Measurements from ENCODE around the gene BRCA1. TPM values are rescaled to one million over a fixed set of nuclear protein-coding genes. Genes with fewer than 3 reads are reported as not detected.

BRCA1 gene
- polyA plus RNA-seq, 3 donors, result 1.0 to 3.6 (median 1.2) TPM

DNA sequence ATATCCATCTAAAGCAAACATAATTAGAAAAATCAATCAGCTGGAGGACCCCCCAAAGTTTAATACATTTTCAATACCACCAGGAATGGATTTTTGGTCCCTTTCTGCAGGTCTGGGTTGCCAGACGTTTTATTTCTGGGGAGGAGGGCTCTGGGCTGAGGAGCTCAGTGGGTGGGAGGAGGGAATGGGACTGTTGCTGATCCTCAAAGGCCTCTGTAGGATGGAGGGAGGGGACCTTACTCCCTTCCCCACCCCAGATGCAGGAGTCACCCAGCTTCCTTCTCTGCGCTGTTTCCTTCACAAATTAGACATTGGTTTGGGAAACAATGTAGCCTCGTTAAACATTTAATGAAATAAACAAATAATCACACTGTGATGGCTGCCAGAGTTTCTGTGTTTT lies 93.5 kb downstream of the BRCA1 start:
- H3K27ac ChIP-seq (ENCODE audit: low read depth, low read length), result no peak overlapping the region
- 81 to 88% (median 83%) methylated on average over 3 of the region's 3 CpGs for WGBS, 3 donors

DNA sequence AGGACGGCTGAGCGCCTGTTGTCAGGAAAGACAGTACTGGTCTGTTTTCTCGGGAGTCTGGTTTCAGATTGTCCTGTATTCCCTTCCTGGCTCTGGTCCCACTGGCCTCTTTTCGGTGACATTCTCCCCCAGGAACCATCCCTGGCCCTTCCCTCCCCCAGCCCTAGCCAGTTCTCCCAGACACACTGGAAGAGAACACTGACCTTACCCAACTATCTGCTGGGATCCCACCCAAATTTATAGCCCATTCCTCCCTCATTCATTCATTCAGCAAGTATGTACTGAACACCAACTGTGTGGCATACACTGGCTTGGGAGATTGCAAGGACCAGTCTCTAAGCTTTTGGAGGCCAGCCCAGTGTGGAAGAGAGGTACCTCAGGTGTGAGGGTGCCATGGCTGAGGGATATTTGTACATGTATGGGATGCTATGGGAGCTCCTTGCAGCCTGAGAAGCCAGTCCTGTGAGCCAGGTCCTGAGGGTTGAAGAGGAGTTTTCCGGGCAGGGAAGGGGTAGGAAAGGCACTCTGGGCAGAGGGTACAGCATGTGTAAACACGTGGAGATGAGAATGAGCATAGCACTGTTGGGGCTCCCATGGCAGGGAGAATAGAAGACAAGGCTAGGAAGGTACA lies 94.9 kb downstream of the BRCA1 start:
- 57 to 76% (median 75%) methylated on average over 6 of the region's 6 CpGs for WGBS, 3 donors
- no peak overlapping the region for H3K27ac ChIP-seq (ENCODE audit: low read depth, low read length)

DNA sequence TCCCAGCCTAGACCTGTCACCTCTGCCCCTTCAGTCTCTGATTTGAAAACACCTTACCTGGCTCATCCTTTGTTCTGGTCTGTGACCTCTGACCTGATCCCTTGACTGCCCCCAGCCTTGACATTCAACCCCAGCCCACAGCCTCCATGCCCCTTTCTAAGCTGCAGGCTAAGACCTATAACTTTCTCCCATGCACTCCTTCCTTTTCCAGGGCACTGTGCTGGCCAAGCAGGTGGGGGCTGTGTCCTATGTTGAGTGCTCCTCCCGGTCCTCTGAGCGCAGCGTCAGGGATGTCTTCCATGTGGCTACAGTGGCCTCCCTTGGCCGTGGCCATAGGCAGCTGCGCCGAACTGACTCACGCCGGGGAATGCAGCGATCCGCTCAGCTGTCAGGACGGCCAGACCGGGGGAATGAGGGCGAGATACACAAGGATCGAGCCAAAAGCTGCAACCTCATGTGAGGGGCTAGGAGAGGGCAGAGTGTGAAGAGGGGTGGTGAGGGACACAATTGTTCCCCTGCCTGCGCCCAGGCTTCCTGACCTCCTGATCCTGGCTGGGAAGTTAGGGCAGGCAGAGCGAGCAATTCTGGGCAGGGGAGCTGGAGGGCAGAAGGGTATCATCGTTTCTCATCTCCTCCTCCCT lies 96.8 kb downstream of the BRCA1 start:
- H3K27ac ChIP-seq (ENCODE audit: low read depth, low read length), result no peak overlapping the region
- 78 to 89% (median 83%) methylated on average over 17 of the region's 17 CpGs for WGBS, 3 donors

DNA sequence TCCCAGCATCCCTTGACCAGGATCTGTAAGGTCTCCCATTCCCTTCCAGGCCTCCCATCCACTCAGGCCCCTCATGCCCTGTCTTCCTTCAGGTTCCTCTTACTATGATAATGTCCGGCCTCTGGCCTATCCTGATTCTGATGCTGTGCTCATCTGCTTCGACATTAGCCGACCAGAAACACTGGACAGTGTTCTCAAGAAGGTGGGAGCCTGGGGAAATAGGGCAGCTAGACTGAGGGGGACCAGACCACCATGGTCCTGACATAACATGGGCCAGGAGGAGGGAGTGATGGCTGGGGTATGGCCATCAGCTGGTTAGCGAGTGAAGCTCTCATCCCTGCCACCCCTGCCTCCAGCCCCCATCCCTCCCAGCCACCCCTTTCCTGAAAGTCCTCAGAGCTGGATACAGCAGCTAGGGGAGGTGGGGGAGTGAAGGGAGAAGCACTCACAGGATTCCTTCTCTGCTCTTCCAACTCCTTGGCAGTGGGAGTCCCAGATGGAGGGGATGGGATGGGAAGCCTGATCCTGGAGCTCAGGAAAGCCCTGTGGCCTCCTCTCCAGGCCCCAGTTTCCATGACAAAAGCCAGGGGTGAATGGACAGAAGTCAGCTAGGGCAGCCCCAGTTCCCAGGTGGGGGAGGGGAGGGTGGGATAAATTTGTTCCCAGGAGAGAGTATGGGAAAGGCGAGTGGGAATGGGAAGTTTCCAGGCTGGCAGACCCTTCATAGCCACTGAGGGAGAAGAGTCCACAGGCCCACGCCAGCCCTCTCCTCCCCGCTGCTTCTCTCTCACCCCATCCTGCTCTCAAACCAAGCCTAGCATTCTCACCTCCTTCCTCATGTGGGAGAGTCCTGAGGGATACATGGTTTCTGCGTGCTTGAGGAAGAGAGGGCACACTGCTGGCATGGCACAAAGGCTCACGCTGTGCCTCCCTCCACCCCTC lies 97.8 kb downstream of the BRCA1 start:
- WGBS, 3 donors, result 74 to 86% (median 81%) methylated on average over 9 of the region's 9 CpGs
- H3K27ac ChIP-seq (ENCODE audit: low read depth, low read length), result no peak overlapping the region

DNA sequence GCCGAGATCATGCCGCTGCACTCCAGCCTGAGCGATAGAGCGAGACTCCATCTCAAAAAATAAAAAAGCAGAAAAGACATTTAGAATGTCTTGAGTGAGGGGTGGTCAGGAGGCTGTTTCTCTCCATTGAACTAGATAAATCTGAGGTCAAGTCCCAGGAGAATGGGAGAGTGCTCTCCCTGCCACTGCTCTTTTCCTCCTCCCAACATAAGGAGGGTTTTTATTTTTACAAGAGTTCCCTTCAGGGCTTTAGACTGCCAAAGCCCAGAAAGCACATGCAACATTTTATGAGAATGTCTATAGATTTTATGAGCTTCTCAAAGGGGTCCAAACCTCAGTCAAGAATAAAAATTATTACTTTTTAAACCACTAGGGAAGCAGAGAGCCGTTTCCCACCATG lies 98.6 kb downstream of the BRCA1 start:
- 69 to 71% (median 70%) methylated on average over 5 of the region's 5 CpGs for WGBS, 3 donors
- no peak overlapping the region for H3K27ac ChIP-seq (ENCODE audit: low read depth, low read length)

DNA sequence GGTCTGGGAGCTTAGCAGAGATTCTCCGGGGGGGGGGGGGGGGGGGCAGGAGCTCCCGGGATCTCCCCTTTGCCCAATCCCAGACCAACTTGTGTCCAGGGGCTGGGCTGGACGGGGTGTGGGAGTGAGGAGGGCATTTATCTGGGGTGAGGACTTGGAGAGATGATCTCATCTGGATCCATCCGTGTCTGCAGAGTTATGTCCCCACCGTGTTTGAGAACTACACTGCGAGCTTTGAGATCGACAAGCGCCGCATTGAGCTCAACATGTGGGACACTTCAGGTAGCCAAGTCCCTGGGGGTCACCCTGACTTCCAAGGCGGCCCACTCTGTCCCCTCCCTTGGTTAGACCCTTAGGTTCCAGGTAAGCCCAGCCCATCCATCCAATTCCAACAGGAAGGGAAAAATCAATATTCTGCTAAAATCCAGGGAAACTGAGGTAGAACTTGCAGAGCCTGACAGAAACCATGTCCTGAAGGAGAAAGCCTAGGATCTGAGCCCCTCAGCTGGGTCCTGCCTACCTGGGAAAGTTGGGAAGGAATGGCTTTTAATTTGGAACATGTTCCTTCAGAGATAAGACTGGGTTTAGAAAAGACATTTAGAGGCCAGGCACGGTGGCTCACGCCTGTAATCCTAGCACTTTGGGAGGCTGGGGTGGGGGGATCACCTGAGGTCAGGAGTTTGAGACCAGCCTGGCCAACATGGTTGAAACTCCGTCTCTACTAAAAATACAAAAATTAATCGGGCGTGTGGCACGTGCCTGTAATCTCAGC lies 99.2 kb downstream of the BRCA1 start:
- WGBS, 3 donors, result 53 to 76% (median 74%) methylated on average over 14 to 16 of the region's 16 CpGs
- no peak overlapping the region for H3K27ac ChIP-seq (ENCODE audit: low read depth, low read length)

DNA sequence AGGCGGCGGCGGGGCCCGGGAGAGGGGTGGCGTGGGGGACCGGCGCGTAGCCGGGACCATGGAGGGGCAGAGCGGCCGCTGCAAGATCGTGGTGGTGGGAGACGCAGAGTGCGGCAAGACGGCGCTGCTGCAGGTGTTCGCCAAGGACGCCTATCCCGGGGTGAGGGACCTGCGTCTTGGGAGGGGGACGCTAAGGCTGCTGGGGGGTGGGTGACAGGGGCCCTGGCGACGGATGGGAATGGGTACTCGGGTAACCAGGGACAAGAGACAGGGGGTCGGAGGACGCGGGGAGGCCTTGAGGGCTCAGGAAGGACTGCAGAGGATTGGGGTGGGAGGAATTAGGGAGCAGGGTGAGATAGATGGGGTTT lies 99.9 kb downstream of the BRCA1 start:
- H3K27ac ChIP-seq (ENCODE audit: low read depth, low read length), result no peak overlapping the region
- WGBS, 3 donors, result 4 to 13% (median 9%) methylated on average over 25 to 27 of the region's 27 CpGs

DNA sequence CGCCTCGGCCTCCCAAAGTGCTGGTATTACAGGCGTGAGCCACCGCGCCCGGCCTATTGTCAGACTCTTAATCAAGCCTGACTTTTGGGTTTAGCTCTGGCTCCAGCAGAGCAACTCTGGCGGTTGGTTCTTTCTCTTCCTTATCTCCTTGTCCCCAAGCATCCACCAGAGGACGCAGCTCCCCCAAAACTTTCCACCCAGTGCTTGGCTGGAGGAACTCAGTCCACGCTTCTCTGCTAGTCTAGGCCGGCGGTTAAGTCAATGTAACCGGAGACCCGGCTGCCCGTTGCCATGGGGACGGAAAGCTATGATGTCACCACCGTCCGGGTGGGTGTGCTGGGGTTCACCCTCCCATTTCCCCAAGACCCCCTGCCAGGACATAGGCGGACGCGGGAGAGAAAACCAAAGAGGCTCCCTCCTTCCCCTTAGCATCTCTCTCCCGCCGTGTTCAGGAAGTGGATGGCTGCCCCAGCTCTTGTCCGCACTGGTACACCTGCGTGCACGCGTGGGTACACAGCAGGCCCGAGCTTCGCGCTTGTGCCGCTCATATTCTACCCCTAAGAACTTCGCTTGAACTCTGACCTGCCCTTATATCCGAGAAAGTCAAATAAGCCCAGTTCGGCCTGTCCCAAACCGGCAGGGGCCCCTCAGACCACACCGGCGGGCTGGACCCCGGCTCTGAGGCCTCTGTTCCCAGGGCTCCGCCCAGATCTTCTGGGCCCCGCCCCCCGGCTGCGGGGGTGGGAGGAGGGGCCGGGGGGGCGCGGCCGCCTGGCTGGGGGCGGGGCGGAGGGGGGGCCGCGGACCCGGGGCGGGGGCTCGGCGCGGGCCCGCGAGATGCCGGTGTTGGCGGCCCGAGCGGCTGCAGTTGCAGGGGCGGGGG lies 100.5 kb downstream of the BRCA1 start, which contains the start of gene RND2:
RND2 (plus strand) TSS at position 825 of the 883 bp plus-strand sequence. CDS start 117 bp downstream, outside the sequence.
- no peak within 1 kb of the TSS for H3K27ac ChIP-seq (ENCODE audit: low read depth, low read length)
- 0 to 1% (median 1%) methylated on average over 41 to 61 of the region's 61 CpGs for WGBS, 3 donors

DNA sequence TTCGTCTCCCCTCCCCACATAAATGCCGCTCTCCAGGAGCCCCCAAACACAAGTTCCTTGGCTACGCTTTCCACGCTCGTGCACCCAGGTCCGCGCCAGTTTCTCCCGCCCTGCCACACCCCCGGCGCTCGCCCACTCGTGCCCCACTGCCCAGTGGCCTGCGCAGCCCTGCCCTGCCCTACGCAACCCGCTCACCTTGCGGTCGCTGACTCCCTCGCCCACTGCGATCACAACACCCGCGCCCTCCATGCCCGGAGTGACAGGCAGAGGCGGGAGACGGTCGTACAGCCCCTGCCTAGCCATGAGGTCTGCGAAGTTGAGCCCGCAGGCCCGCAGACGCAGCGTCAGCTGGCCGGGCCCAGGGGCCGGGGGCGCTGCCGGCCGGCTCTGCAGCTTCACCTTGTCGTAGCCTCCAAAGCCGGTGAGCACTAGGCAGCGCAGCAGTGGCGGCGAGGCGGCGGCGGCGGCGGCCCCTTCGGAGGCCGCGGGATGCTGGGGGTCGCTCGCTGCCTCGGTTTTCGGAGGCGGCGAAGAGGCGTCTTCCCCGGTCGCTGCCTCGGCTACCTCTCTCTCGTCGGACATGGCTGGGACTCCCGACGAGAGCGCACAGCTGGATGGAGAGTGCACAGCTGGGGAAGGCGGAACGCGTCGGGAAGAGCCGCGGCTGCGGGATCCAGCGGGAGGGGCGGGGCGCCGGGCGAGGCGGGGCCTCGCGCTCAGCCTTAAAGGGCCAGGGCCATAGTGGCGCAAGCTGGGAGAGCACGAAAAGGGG lies 103.2 kb downstream of the BRCA1 start, which contains the start of gene VAT1:
VAT1 (minus strand) TSS at position 645 of the 772 bp plus-strand sequence; CDS start at position 582, 63 bp downstream.
- 1% methylated on average over 73 to 80 of the region's 80 CpGs for WGBS, 3 donors
- H3K27ac ChIP-seq (ENCODE audit: low read depth, low read length), result peak within 1 kb of the TSS; percentile 40

DNA sequence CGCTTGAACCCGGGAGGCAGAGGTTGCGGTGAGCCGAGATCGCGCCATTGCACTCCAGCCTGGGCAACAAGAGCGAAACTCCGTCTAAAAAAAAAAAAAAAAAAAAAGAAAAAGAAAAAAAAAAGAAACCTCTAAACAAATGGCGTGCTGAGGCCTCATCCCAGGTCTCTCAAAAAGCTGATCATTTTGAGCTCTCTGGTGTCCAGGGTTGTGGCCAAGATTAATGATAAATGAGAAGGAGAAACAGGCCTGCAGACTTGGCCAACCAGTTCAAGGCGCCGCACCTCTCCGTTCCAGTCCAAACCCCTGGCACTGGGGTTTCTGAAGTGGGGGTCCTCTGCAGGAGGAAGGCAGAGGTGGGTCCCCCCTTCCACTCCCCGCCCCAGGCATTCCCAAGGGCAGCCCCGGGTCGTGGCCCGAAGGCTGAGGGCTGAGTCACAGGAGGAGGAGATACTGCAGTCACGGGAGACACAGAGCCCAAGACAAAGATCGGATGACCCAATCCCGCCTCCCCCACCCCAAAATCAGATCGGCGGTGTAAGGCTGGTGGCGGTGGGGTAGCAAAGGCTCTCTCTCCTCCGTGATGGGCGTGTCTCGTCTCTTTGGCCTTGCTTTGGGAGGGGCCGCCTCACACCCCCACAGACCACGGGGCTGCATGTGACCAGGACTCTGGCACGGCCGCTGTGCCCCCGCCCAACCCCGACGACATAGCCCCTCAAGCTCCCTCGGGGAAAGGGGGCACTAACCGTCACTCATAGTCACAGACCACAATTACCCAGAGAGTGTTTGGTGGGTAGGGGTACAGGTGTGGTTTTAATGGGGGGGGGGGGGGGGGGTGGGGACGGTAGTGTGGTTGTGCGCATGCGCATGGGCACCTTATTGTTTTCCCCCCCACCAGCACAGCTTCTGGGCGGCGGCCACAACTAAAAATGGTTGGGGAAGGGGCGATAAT lies 104.1 kb downstream of the BRCA1 start:
- 8 to 14% (median 13%) methylated on average over 31 to 37 of the region's 40 CpGs for WGBS, 3 donors
- peak overlapping the region; percentile 40 for H3K27ac ChIP-seq (ENCODE audit: low read depth, low read length)

DNA sequence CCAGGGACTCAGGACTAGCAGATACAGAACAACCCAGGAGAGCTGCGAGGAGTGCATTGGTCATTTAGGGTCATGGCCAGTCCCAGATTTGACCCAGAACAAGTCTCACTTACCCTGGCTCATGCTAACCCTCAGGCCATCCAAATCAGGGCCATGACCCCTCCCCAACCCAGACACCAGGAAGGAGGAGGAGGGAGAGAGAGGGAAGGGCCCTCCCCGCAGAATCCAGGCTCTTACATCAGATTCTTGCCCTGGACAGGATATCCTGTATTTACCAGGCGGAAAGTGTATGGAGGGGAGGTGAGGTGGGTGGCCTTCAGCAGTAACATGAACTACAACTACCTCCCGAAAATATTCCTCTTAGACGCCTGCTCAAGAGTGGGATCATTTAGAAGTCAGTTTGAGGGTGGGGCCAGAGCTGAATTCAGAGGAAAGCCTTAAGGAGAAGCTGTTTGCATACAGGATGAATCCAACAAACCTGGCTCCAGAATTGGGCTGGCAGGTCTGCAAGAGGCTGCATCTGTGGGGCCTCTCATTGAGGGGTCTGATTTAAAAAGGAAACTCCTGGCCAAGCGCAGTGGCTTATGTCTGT lies 105.0 kb downstream of the BRCA1 start:
- peak overlapping the region; percentile 2 for H3K27ac ChIP-seq (ENCODE audit: low read depth, low read length)
- WGBS, 3 donors, result 27 to 76% (median 35%) methylated on average over 6 of the region's 6 CpGs

DNA sequence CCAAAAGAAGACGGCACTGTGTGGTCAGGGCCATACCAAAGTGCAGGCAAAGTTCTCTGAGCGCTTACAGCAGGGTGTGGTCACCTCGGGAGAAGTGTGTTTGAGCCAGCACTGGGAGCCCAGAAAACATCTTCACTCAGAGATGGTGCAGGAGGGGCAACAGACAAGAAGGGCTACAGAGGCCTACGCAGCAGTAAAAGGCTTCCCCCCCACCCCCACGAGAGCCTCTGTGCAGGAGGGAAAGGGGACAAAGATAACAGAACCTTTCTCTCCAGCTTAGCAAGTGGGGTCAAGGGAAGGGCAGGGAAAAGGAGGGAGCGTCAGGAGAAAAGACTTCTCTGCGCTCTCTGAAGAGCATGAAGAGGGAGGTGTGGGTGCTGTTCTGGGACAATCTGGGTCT lies 105.7 kb downstream of the BRCA1 start:
- H3K27ac ChIP-seq (ENCODE audit: low read depth, low read length), result peak overlapping the region; percentile 2
- 16 to 58% (median 22%) methylated on average over 7 of the region's 7 CpGs for WGBS, 3 donors

DNA sequence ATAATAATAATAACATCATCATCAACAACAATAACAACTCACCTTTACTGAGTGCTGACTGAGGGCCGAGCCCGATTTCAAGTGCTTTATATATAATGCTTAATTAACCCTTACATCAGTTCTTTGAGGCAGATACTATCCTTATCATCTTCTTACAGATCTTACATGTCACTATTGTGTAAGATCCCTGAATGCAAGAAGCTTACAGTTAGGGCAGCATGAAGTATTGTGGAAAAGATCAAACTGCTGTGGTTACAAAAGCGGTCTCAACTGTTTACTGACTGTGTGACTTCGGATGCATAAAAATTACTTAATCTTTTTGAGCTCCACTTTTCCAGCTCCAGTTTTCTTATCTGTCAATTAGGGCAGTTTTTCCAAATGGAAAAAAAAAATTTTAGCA lies 106.2 kb downstream of the BRCA1 start:
- H3K27ac ChIP-seq (ENCODE audit: low read depth, low read length), result no peak overlapping the region
- 23 to 53% (median 24%) methylated on average over 4 of the region's 4 CpGs for WGBS, 3 donors

DNA sequence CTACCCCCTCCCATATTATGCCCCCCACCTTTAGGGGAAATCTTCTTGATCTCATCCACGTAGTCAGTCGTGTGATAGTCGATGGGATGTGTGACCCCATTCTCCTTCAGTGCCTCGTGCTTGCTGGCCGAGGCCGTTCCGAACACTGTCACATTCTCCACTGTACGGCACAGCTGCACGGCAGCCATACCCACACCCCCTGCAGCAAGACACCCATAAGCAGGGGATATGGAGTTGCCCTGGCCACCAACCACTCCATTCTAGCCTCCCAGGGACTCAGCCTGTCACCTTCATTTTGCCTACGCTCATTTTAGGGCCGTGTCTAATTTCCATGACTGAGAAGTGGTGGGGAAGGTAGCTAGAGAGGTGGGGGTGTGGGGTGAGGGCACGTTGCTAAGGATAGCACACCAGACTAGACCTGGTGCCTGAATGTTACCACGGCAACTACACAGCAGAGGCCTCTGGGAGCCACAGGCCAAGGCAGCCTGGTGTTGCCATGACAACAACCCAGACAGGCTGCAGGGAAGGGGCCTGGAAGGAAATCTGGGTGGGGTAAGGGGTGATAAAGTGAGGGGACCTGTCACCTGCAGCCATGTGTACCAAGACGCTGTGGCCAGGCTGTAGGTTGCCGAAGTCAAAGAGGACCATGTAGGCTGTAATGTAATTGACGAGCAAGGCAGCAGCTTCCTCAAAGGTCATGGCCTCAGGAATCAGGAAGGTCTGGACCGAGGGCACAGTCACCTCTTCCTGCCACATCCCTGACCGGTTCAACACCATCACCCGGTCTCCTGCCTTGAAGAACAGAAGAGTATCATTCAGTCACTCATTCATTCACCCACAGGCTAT lies 106.9 kb downstream of the BRCA1 start:
- WGBS, 3 donors, result 63 to 71% (median 64%) methylated on average over 19 of the region's 19 CpGs
- H3K27ac ChIP-seq (ENCODE audit: low read depth, low read length), result no peak overlapping the region

Measured in adipose tissue (tissue), 3 donors.